HepG2 (cell line): Measurements from ENCODE around the gene CAD. TPM values are rescaled to one million over a fixed set of nuclear protein-coding genes. Genes with fewer than 3 reads are reported as not detected.

Experiments used
- CENPX ChIP-seq: sonication (generic); formaldehyde crosslinking; IDR thresholded peaks from 2 replicates; pipeline ENCODE4 v1.9.0; 2021; ENCODE audit warnings: mild to moderate bottlenecking, missing genetic modification reagents, moderate library complexity
- DMAP1 ChIP-seq: IDR thresholded peaks from 2 replicates; pipeline ENCODE4 v1.6.1; 2016
- KAT7 ChIP-seq: IDR thresholded peaks from 2 replicates; pipeline ENCODE4 v1.6.1; 2018; ENCODE audit warnings: borderline replicate concordance, missing compliant biosample characterization
- KLF13 ChIP-seq: sonication (generic); formaldehyde crosslinking; IDR thresholded peaks from 2 replicates; pipeline ENCODE4 v1.4.0; 2020; ENCODE audit warnings: mild to moderate bottlenecking, missing genetic modification reagents
- MBD4 ChIP-seq: IDR thresholded peaks from 2 replicates; pipeline ENCODE4 v1.6.1; 2012; ENCODE audit warnings: low read length, inconsistent platforms, borderline replicate concordance
- MEF2D ChIP-seq: sonication (generic); formaldehyde crosslinking; IDR thresholded peaks from 2 replicates; pipeline ENCODE4 v1.5.1; 2020; ENCODE audit warnings: mild to moderate bottlenecking, missing genetic modification reagents
- NBN ChIP-seq: fragments of 450-650 bp; conservative IDR thresholded peaks from 2 replicates; pipeline ENCODE4 v1.6.1; 2017
- RNF2 ChIP-seq: fragments of 450-650 bp; conservative IDR thresholded peaks from 2 replicates; pipeline ENCODE4 v1.6.1; 2016; ENCODE audit warnings: low read depth
- ZNF431 ChIP-seq: sonication (generic); formaldehyde crosslinking; IDR thresholded peaks from 2 replicates; pipeline ENCODE4 v1.9.0; 2022; ENCODE audit warnings: missing genetic modification reagents, low read depth, mild to moderate bottlenecking, borderline replicate concordance
- ZNF546 ChIP-seq: sonication (generic); formaldehyde crosslinking; conservative IDR thresholded peaks from 2 replicates; pipeline ENCODE4 v1.8.1; 2023; ENCODE audit warnings: mild to moderate bottlenecking, missing genetic modification reagents
- ZNF549 ChIP-seq: sonication (generic); formaldehyde crosslinking; IDR thresholded peaks from 2 replicates; pipeline ENCODE4 v1.5.0; 2020; ENCODE audit warnings: missing genetic modification reagents
- ZNF746 ChIP-seq: sonication (generic); formaldehyde crosslinking; IDR thresholded peaks from 2 replicates; pipeline ENCODE4 v1.8.0; 2022; ENCODE audit warnings: mild to moderate bottlenecking, missing genetic modification reagents
- ZNF772 ChIP-seq: sonication (generic); formaldehyde crosslinking; IDR thresholded peaks from 2 replicates; pipeline ENCODE4 v1.5.0; 2020; ENCODE audit warnings: mild to moderate bottlenecking, missing genetic modification reagents
- ZNF83 ChIP-seq: sonication (generic); formaldehyde crosslinking; IDR thresholded peaks from 2 replicates; pipeline ENCODE4 v1.4.0; 2020; ENCODE audit warnings: missing genetic modification reagents, mild to moderate bottlenecking, borderline replicate concordance
- polyA plus RNA-seq, 8 experiments: library from polyadenylated mRNA; depleted of rRNA in 3 of 8; stranded (reverse) in 7 of 8; unstranded in 1 of 8; fragments of >200 nt; fragmentation: Illumina TruSeq in 4 of 8; extraction: Trizol in 4 of 8; gene quantifications; 2 replicates each; pipeline versions ENCODE4 v1.2.1 to v1.2.3, GENCODE V29; 2011 to 2016; ENCODE audit warnings: low read depth in 4 of 8, missing spikeins in 1 of 8, mixed read lengths in 1 of 8; ENCODE audit not compliant: insufficient read depth in 1 of 8
- total RNA-seq, 5 experiments: library from RNA; depleted of rRNA; stranded (reverse); fragments of >200 nt; fragmentation: Illumina TruSeq; extraction: Trizol; gene quantifications; 2 replicates each; pipeline ENCODE4 v1.2.3, GENCODE V29; 2016; ENCODE audit warnings: low read depth in 1 of 5
- TF ChIP-seq, protein P1 (sequence below): IDR thresholded peaks from 2 replicates; pipeline ENCODE4 v1.6.1; 2016; ENCODE audit warnings: low read depth, borderline replicate concordance
- TF ChIP-seq, protein P2 (sequence below): sonication (generic); formaldehyde crosslinking; IDR thresholded peaks from 2 replicates; pipeline ENCODE4 v1.4.0; 2020; ENCODE audit warnings: missing genetic modification reagents, borderline replicate concordance
- TF ChIP-seq, protein P3 (sequence below): sonication (generic); formaldehyde crosslinking; IDR thresholded peaks from 2 replicates; pipeline ENCODE4 v1.8.0; 2022; ENCODE audit warnings: low read depth, missing genetic modification reagents
- TF ChIP-seq, protein P4 (sequence below): sonication (generic); formaldehyde crosslinking; IDR thresholded peaks from 2 replicates; pipeline ENCODE4 v1.9.0; 2022; ENCODE audit warnings: low read depth, missing genetic modification reagents
- TF ChIP-seq, protein P5 (sequence below): sonication (generic); formaldehyde crosslinking; IDR thresholded peaks from 2 replicates; pipeline ENCODE4 v1.4.0; 2020; ENCODE audit warnings: low read depth, missing genetic modification reagents

CAD gene
- total and polyA plus RNA-seq, 2 of the 13 experiments (the other 11 are each of a cell fraction or from before 2014, with no cell fraction given): 21.7 to 37.0 TPM

DNA sequence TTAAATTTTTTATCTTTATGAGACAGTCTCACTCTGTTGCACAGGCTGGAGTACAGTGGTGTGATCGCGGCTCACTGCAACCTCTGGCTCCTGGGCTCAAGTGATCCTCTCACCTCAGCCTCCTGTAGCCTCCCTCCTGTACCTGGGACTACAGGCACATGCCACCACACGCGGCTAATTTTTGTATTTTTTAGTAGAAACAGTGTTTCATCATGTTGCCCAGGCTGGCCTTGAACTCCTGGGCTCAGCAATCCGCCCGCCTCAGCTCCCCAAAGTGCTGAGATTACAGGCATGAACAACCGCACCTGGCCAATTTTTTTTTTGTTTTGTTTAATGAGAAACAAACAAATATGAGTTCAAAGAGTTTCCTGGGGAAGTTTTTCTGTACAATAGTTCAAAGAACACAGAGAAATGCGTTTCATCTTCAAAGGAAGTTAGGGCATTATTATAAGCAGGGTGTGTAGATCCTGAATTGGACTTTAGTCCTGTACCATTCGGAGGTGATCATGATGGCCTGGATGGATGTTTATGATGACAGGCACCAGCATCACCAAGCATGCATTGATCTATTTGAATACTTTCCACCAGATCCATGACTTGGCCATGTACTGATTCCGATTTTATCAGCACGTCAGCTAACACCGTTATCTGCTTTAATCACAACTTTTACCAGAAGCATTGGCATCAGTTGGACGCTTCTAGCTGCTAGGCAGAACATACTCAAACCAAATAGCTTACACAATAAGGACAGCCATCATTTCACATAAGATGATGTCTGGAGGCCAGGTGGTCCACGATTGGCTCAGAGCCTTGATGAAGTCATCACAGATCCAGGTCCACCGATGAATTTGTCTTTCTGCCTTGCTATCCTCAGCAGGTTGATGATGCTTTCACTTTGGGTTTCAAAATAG is 39.5 kb upstream of the CAD start (continued):
- TF ChIP-seq, protein P1, sequence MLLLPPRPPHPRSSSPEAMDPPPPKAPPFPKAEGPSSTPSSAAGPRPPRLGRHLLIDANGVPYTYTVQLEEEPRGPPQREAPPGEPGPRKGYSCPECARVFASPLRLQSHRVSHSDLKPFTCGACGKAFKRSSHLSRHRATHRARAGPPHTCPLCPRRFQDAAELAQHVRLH (CRISPR knock-in tag): peak; percentile 21
- TF ChIP-seq ZNF746 (peak; percentile 81), RNF2 (0 out of 2 replicates have a peak, but pooled peaks have one; percentile 47), ZNF772 (CRISPR knock-in tag) (peak; percentile 73; the same call in 1 of the 2 replicates), ZNF546 (CRISPR knock-in tag) (peak; percentile 90; the same call in 1 of the 2 replicates), NBN (no peak), MBD4 (peak; percentile 95; the same call in 1 of the 2 replicates), KLF13 (CRISPR knock-in tag) (no peak), DMAP1 (0 out of 2 replicates have a peak, but pooled peaks have one; percentile 26), ZNF431 (peak; percentile 73; the same call in 1 of the 2 replicates), KAT7 (0 out of 2 replicates have a peak, but pooled peaks have one; percentile 16), MEF2D (CRISPR knock-in tag) (peak; percentile 92), ZNF549 (CRISPR knock-in tag) (no peak), CENPX (CRISPR knock-in tag) (no peak), ZNF83 (CRISPR knock-in tag) (no peak)
- TF ChIP-seq, protein P2, sequence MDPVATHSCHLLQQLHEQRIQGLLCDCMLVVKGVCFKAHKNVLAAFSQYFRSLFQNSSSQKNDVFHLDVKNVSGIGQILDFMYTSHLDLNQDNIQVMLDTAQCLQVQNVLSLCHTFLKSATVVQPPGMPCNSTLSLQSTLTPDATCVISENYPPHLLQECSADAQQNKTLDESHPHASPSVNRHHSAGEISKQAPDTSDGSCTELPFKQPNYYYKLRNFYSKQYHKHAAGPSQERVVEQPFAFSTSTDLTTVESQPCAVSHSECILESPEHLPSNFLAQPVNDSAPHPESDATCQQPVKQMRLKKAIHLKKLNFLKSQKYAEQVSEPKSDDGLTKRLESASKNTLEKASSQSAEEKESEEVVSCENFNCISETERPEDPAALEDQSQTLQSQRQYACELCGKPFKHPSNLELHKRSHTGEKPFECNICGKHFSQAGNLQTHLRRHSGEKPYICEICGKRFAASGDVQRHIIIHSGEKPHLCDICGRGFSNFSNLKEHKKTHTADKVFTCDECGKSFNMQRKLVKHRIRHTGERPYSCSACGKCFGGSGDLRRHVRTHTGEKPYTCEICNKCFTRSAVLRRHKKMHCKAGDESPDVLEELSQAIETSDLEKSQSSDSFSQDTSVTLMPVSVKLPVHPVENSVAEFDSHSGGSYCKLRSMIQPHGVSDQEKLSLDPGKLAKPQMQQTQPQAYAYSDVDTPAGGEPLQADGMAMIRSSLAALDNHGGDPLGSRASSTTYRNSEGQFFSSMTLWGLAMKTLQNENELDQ (CRISPR knock-in tag): no peak
- TF ChIP-seq, protein P3, sequence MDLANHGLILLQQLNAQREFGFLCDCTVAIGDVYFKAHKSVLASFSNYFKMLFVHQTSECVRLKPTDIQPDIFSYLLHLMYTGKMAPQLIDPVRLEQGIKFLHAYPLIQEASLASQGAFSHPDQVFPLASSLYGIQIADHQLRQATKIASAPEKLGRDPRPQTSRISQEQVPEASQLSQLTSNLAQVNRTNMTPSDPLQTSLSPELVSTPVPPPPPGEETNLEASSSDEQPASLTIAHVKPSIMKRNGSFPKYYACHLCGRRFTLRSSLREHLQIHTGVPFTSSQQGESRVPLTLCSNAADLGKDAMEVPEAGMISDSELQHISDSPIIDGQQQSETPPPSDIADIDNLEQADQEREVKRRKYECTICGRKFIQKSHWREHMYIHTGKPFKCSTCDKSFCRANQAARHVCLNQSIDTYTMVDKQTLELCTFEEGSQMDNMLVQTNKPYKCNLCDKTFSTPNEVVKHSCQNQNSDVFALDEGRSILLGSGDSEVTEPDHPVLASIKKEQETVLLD (CRISPR knock-in tag): peak; percentile 69; the same call in 1 of the 2 replicates
- TF ChIP-seq, protein P4, sequence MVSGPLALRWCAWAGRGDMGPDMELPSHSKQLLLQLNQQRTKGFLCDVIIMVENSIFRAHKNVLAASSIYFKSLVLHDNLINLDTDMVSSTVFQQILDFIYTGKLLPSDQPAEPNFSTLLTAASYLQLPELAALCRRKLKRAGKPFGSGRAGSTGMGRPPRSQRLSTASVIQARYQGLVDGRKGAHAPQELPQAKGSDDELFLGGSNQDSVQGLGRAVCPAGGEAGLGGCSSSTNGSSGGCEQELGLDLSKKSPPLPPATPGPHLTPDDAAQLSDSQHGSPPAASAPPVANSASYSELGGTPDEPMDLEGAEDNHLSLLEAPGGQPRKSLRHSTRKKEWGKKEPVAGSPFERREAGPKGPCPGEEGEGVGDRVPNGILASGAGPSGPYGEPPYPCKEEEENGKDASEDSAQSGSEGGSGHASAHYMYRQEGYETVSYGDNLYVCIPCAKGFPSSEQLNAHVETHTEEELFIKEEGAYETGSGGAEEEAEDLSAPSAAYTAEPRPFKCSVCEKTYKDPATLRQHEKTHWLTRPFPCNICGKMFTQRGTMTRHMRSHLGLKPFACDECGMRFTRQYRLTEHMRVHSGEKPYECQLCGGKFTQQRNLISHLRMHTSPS (CRISPR knock-in tag): no peak
- TF ChIP-seq, protein P5, sequence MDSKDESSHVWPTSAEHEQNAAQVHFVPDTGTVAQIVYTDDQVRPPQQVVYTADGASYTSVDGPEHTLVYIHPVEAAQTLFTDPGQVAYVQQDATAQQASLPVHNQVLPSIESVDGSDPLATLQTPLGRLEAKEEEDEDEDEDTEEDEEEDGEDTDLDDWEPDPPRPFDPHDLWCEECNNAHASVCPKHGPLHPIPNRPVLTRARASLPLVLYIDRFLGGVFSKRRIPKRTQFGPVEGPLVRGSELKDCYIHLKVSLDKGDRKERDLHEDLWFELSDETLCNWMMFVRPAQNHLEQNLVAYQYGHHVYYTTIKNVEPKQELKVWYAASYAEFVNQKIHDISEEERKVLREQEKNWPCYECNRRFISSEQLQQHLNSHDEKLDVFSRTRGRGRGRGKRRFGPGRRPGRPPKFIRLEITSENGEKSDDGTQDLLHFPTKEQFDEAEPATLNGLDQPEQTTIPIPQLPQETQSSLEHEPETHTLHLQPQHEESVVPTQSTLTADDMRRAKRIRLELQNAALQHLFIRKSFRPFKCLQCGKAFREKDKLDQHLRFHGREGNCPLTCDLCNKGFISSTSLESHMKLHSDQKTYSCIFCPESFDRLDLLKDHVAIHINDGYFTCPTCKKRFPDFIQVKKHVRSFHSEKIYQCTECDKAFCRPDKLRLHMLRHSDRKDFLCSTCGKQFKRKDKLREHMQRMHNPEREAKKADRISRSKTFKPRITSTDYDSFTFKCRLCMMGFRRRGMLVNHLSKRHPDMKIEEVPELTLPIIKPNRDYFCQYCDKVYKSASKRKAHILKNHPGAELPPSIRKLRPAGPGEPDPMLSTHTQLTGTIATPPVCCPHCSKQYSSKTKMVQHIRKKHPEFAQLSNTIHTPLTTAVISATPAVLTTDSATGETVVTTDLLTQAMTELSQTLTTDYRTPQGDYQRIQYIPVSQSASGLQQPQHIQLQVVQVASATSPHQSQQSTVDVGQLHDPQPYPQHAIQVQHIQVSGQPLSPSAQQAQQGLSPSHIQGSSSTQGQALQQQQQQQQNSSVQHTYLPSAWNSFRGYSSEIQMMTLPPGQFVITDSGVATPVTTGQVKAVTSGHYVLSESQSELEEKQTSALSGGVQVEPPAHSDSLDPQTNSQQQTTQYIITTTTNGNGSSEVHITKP (CRISPR knock-in tag): peak; percentile 44; the same call in 1 of the 2 replicates
